Stimulated activated CD4-positive, alpha-beta T cell treated with anti-CD3 and anti-CD28 coated beads, Interleukin-15, amount 100 ng/mL, for 1 hour (primary cell): ENCODE results near the gene CUL9.

ENCODE experiments used
- DNase-seq, 2 donors: peaks; one replicate each; pipeline ENCODE4 v3.0.0-alpha.2; 2020; ENCODE audit warnings: low read depth in 1 of 2, low spot score in 1 of 2

CUL9 gene

GRCh38 chr6:43172104-43173007 lies 9.6 kb upstream of the CUL9 start:
- DNase-seq: peak; percentile 24 to 50

GRCh38 chr6:43173591-43174262 lies 8.3 kb upstream of the CUL9 start:
- no peak for DNase-seq

DNA sequence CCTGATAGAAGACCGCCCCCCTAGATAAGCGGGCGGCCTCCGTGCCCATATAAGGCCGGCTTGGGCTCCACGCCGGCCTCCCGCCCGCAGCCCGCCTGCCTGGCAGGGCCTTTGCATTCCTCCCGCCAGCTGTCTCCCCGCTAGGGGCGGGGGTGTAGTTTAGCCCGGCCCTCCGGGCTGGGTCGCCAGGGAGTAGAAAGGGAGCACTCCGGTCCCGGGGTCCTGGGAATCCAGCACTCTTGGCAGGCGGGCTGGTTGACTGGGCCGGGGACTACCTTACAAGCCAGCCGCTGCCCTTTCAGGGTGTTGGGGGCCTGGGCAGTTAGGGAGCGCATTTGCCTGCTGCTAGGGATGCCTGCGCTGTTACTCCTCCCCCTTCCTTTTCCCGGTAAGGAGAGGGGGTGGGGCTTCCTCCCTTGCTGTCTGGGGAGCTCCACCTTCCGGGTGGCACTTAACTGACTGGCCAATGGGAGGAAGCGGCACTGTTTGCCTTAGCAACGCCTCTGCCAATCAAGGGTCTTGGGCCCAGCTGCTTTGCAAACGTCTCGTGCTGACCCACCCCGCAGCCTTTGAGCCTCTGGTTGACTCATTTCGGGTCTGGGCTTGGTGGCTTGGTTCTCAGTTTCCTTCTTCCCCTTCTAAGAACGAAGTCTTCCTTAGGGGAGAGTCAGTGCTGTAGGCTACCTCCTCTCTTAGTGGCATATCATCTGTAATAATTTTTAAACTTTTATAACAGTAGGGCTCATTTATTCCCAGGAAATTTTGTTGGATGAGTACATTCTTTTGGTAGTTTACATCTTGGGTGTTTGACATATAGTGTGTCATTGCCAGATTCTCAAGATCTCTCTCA lies 7.5 kb upstream of the CUL9 start:
- DNase-seq: peak; percentile 70 to 87

GRCh38 chr6:43175676-43176422 lies 6.1 kb upstream of the CUL9 start:
- DNase-seq: no peak

- DNase-seq: no peak
Observed at GRCh38 chr6:43176423-43176786, 5.6 kb upstream of the CUL9 start.

DNA sequence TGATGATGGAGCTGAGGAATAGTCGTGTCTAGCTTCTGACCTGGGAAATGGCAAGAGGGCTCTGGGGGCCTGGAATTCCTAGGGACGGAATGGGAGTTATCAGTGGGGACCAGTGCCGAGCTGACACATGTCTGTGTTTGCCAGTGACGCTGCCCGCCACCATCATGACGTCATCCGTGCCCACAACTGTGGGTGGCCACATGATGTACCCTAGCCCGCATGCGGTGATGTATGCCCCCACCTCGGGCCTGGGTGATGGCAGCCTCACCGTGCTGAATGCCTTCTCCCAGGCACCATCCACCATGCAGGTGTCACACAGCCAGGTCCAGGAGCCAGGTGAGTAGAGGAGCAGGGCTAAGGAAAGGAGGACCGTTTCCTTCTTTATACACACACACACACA lies 3.8 kb upstream of the CUL9 start:
- no peak for DNase-seq

GRCh38 chr6:43178951-43179830 lies 2.8 kb upstream of the CUL9 start:
- DNase-seq: no peak

GRCh38 chr6:43180058-43180457 lies 1.9 kb upstream of the CUL9 start:
- no peak for DNase-seq

DNA sequence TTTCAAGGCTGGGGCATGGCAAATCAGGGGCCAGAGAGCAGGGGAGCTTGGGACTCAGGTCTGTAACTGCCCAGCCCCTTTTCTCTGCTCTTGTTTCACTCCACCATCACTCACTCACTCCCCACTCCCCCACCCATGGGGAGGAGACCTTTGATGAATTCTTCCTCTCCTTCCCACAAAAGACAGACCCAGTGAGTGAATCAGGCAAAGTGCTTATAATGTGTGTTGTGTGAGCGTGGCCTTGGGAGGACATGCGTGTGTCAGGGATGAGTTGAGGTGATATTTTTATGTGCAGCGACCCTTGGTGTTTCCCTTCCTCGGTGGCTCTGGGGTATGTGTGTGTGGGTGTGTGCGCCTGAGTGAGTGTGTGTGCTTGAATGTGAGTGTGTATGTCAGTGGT lies 1.0 kb upstream of the CUL9 start:
- no peak for DNase-seq

GRCh38 chr6:43181621-43181941 lies 415 bp upstream of the CUL9 start:
- DNase-seq: no peak

- no peak for DNase-seq
Observed at GRCh38 chr6:43183441-43183840, 1.4 kb downstream of the CUL9 start.

- no peak for DNase-seq
Observed at GRCh38 chr6:43184268-43184985, 2.4 kb downstream of the CUL9 start.

GRCh38 chr6:43185391-43185985 lies 3.5 kb downstream of the CUL9 start:
- no peak for DNase-seq

GRCh38 chr6:43186019-43186418 lies 4.0 kb downstream of the CUL9 start:
- DNase-seq: no peak

- no peak for DNase-seq
Observed at GRCh38 chr6:43186706-43187105, 4.7 kb downstream of the CUL9 start.

DNA sequence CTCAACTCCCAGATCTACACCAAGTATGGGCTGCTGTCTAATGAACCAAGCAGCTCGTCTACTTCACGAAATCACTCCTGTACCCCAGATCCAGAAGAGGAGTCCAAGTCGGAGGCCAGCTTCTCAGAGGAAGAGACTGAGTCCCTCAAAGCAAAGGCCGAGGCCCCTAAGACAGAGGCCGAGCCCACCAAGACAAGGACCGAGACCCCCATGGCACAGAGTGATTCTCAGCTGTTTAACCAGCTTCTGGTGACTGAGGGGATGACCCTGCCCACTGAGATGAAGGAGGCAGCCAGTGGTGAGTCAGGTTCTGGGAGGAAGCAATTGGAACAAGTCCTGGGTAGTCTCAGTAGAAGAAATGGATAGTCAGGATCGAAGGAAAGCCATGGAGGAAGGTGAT lies 5.8 kb downstream of the CUL9 start:
- DNase-seq: no peak

DNA sequence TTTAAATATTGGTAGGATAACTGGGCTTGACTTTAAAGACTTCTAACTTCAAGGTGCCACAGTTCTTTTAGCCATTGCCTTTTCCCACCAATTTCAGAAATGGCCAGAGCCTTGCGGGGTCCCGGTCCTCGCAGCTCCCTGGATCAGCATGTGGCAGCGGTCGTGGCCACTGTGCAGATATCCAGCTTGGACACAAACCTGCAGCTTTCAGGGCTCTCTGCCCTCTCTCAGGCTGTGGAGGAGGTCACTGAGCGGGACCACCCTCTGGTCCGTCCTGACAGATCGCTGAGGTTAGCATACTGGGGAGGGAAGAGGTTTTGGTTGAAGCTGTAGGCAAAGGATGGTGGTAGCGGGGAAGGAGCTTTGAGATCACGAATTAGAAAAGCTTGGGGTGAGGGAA lies 6.4 kb downstream of the CUL9 start:
- no peak for DNase-seq

- DNase-seq: no peak
Observed at GRCh38 chr6:43189776-43190304, 7.8 kb downstream of the CUL9 start.

- no peak for DNase-seq
Observed at GRCh38 chr6:43192911-43193310, 10.9 kb downstream of the CUL9 start.
